HG03521 (cell line): Measurements from ENCODE around the gene RTN4.

ENCODE experiments used
- ATAC-seq: cut with Tn5 transposase; IDR thresholded peaks from one replicate; pipeline ENCODE4 v1.9.1; 2021; ENCODE audit warnings: mild to moderate bottlenecking, moderate library complexity; ENCODE audit not compliant: unreplicated experiment

The RTN4 gene

DNA sequence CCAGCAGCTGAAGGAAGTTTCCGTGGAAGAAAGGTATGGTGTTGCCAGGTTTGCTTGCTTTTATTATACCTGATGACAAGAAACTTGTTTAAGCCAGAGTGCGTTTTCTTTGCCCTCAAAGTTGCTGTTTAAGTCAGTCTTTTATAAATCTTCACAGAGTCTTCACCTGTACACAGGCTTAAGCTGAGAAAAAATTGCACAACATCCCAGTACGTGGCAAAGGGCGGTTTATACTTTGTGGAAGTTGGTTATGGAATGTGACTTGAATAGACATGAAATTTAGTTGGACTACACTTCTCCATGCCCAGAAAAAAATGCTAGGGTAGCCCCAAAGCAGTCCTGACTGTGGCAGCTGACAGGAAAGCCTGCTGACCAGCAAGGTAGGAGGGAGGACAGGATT lies 121.5 kb downstream of the RTN4 start:
- no peak for ATAC-seq

DNA sequence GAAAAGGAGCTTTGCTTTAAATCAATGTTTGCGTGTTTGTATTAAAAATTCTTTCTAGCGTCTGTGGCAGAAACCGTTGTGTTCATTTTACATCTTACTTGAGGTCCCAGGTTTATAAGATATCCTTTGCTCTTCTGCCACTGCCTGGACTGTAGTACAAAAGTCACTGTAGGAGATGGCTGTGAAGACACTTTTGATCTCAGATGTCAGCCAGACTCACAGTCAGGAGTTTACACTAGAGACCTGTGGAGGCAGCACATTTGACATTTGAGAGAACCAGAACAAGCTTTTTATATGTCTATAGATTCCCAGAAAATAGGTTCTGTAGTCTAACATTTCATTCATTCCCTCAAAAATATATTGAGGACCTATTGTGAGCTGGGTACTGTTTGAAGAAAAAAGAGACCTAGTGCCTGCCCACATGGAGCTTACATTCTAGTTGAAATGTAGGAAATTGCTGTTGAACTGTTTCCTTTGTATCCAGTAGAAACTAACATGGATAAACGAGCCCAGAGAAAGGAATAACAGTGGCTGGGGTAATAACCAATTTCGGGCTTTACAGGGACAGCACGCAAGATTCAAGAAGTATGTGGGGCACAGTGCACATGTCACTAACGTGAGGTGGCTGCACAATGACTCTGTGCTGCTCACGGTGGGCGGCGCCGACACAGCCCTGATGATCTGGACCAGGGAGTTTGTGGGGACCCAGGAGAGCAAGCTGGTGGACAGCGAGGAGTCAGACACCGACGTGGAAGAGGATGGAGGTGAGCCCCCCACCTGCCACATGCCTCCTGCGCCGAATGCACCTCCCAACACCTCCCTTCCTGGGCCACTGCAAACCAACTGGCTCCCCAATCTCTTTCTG lies 122.3 kb downstream of the RTN4 start:
- no peak for ATAC-seq

DNA sequence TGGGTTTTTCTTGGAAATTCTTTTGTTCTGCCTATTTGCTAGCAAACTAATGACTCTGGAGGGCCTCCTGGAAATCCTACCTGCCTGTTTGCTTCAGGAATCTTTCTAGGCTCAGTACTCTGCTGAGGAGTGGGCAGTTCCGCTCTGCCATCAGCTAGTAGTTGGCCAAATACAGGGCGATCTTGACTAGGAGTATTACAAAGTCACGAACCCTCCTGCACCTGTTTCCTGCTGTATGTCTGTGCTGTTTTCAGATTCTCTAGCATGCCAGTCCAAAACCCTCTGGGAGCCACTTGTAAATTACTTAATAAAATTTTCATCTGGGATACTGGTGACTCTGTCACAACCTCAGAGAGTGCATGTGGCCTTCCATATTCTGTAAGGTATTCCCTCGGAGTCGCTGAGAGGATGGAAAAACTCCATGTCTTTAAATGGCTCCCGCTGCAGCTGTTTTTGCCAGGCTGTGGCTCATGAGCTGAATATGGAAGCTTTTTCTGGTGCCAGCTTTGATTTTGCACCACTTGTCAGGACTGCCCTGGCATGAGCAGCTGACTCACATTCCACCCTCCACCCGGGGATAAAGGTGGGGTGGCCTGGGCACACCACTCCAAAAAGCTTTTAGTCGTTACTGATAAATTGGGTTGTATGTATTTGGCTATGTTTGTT lies 123.0 kb downstream of the RTN4 start:
- ATAC-seq: no peak

DNA sequence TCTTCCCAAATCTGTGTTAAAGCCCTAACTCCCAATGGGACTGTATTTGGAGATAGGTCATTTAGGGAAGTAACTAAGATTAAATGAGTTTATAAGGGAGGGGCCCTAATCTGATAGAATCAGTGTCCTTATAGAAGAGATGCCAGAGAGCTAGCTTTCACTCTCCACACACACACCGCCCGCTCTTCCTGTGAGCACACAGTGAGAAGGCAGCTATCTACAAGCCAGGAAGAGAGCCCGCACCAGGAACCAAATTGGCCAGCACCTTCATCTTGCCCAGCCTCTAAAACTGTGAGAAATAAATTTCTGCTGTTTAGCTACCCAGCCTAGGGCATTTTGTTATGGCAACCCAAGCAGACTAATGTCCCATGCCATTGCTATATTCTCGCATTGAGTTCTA lies 125.2 kb downstream of the RTN4 start:
- ATAC-seq: no peak

DNA sequence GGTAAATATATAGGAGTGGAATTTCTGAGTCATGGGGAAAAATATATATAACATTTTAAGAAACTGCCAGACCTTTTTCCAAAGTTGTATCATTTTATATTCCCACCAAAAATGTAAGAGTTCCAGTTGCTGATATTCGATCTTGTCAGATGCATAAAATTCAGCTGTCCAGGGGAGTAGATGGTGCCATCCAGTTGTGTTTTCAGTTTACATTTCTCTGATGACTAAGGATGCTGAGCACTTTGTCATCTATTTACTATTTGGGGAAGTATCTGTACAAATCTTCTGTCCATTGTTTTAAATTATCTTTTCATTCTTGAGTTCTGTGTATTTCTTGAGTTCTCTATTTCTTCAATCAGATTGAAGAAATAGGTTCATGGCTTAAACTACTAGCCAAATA lies 126.1 kb downstream of the RTN4 start:
- ATAC-seq: no peak
